Astrocyte (in vitro differentiated cells and primary cell): ENCODE measurements around the gene MIDN. TPM values are rescaled to one million over a fixed set of nuclear protein-coding genes. Genes with fewer than 3 reads are reported as not detected.

ENCODE experiments used
- DNase-seq: peaks from one replicate; pipeline ENCODE4 v3.0.0-alpha.2; 2010; ENCODE audit warnings: low read depth
- FAIRE-seq: peaks from 2 replicates; lab custom pipeline; 2011; peaks lifted over from hg19 to GRCh38; lab: Jason Lieb, UNC
- H2AFZ ChIP-seq: 2 replicates; pipeline ENCODE4 v1.6.0; 2012; ENCODE audit warnings: low read depth, low read length, inconsistent platforms
- H3K27ac ChIP-seq: 2 replicates; pipeline ENCODE4 v1.5.1; 2011; ENCODE audit warnings: low read depth, low read length, inconsistent platforms
- H3K27me3 ChIP-seq: 2 replicates; pipeline ENCODE4 v1.6.0; 2011; ENCODE audit warnings: low read length, inconsistent platforms; ENCODE audit not compliant: insufficient read depth
- H3K36me3 ChIP-seq: 2 replicates; pipeline ENCODE4 v1.5.1; 2011; ENCODE audit warnings: low read length, inconsistent platforms; ENCODE audit not compliant: insufficient read depth
- H3K4me1 ChIP-seq: 2 replicates; pipeline ENCODE4 v1.5.1; 2011; ENCODE audit warnings: low read length, inconsistent platforms; ENCODE audit not compliant: insufficient read depth
- H3K4me2 ChIP-seq: 2 replicates; pipeline ENCODE4 v1.6.0; 2012; ENCODE audit warnings: low read length, inconsistent platforms
- H3K4me3 ChIP-seq: 2 replicates; pipeline ENCODE4 v1.5.1; 2011; ENCODE audit warnings: low read depth, mild to moderate bottlenecking, low read length, inconsistent platforms; ENCODE audit not compliant: insufficient read depth
- H3K79me2 ChIP-seq: 2 replicates; pipeline ENCODE4 v1.6.0; 2012; ENCODE audit warnings: mild to moderate bottlenecking, low read length, inconsistent platforms; ENCODE audit not compliant: insufficient read depth
- H3K9ac ChIP-seq: 2 replicates; pipeline ENCODE4 v1.6.0; 2012; ENCODE audit warnings: mild to moderate bottlenecking, low read length, inconsistent platforms
- H3K9me3 ChIP-seq: 2 replicates; pipeline ENCODE4 v1.5.1; 2012; ENCODE audit warnings: low read depth, mild to moderate bottlenecking, low read length, inconsistent platforms; ENCODE audit not compliant: insufficient read depth
- H4K20me1 ChIP-seq: 2 replicates; pipeline ENCODE4 v1.6.0; 2012; ENCODE audit warnings: low read length, inconsistent platforms; ENCODE audit not compliant: insufficient read depth
- H3K27ac Mint-ChIP-seq: one replicate; pipeline ENCODE4 v1.8.0; 2021; ENCODE audit warnings: mild to moderate bottlenecking, mixed read lengths; ENCODE audit not compliant: unreplicated experiment
- H3K27me3 Mint-ChIP-seq: one replicate; pipeline ENCODE4 v1.8.0; 2021; ENCODE audit warnings: low read depth, mixed read lengths; ENCODE audit not compliant: unreplicated experiment
- H3K36me3 Mint-ChIP-seq: one replicate; pipeline ENCODE4 v1.8.0; 2021; ENCODE audit warnings: low read depth, mixed read lengths; ENCODE audit not compliant: unreplicated experiment
- H3K4me1 Mint-ChIP-seq: one replicate; pipeline ENCODE4 v1.8.0; 2021; ENCODE audit warnings: low read depth, mixed read lengths; ENCODE audit not compliant: unreplicated experiment
- H3K4me3 Mint-ChIP-seq: one replicate; pipeline ENCODE4 v1.8.0; 2021; ENCODE audit warnings: mild to moderate bottlenecking, moderate library complexity, mixed read lengths; ENCODE audit not compliant: unreplicated experiment
- H3K9me3 Mint-ChIP-seq: one replicate; pipeline ENCODE4 v1.8.0; 2021; ENCODE audit warnings: mild to moderate bottlenecking, mixed read lengths; ENCODE audit not compliant: unreplicated experiment
- EZH2 ChIP-seq: IDR thresholded peaks from 2 replicates; pipeline ENCODE4 v1.6.1; 2012; ENCODE audit warnings: mild to moderate bottlenecking, low read length, inconsistent platforms; ENCODE audit not compliant: insufficient read depth
- total RNA-seq: library from RNA; stranded (reverse); gene quantifications from 2 replicates; pipeline ENCODE4 v1.2.1, GENCODE V29; 2021
- TF ChIP-seq, protein P1 (sequence below): IDR thresholded peaks from 2 replicates; pipeline ENCODE4 v1.5.1; 2011; ENCODE audit warnings: low read depth, mild to moderate bottlenecking, inconsistent platforms, low read length, moderate library complexity; ENCODE audit not compliant: insufficient read depth

The MIDN gene
- total RNA-seq, 1 donor from 2014 or later = 141 TPM

DNA sequence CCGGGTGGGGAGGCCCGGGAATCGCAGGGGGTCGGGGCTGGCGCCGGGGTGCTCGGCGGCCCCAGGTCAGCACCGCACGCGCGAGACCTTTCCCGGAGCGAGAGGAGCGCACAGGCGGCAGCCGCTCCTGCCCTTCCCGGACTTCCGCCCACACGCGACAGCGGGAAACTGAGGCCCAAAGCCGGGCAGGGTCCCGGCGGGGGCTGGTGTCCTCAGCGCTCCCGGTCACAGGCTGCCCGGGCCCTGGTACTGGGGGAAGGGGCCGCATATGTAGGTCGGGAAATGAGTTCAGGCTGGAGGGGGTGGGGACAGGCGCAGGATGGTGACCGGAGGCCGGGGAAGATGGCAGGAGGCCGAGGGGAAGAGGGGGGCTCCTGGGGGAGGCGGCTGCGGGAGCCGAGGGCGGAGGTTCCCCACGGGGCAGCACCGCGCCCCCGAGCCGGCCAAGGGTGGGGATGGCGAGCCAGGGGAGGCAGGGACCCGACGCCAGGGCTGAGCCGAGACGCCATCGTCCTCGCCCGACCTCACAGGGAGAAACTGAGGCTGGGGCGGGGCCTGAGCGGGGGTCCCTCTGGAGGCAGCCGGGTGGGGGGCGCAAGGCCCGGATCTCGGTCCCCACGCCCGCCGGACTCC, 11.2 kb upstream of the MIDN start:
- no peak overlapping the region for H3K27ac Mint-ChIP-seq
- Histone ChIP-seq H3K4me2 (peak overlapping the region; percentile 97), H3K4me1 (peaks cover 32% of the 10 kb centered on the region), H3K27me3 (no peaks in the 10 kb centered on the region), H3K36me3 (peaks cover 3% of the 10 kb centered on the region), H3K79me2 (peaks cover 18% of the 10 kb centered on the region), H3K4me3 (peak overlapping the region; percentile 68), H4K20me1 (peaks cover 42% of the 10 kb centered on the region), H3K27ac (no peak overlapping the region), H3K9me3 (no peaks in the 10 kb centered on the region), H2AFZ (peak overlapping the region; percentile 9), H3K9ac (peak overlapping the region; percentile 79)
- no peak for TF ChIP-seq EZH2
- TF ChIP-seq, protein P1, sequence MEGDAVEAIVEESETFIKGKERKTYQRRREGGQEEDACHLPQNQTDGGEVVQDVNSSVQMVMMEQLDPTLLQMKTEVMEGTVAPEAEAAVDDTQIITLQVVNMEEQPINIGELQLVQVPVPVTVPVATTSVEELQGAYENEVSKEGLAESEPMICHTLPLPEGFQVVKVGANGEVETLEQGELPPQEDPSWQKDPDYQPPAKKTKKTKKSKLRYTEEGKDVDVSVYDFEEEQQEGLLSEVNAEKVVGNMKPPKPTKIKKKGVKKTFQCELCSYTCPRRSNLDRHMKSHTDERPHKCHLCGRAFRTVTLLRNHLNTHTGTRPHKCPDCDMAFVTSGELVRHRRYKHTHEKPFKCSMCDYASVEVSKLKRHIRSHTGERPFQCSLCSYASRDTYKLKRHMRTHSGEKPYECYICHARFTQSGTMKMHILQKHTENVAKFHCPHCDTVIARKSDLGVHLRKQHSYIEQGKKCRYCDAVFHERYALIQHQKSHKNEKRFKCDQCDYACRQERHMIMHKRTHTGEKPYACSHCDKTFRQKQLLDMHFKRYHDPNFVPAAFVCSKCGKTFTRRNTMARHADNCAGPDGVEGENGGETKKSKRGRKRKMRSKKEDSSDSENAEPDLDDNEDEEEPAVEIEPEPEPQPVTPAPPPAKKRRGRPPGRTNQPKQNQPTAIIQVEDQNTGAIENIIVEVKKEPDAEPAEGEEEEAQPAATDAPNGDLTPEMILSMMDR = no peak
- H3K4me1 Mint-ChIP-seq = peaks cover 10% of the 10 kb centered on the region
- no peak for FAIRE-seq
- H3K4me3 Mint-ChIP-seq = peak overlapping the region; percentile 80
- H3K27me3 Mint-ChIP-seq = no peaks in the 10 kb centered on the region
- H3K36me3 Mint-ChIP-seq = peaks cover 5% of the 10 kb centered on the region
- DNase-seq = no peak
- no peaks in the 10 kb centered on the region for H3K9me3 Mint-ChIP-seq

DNA sequence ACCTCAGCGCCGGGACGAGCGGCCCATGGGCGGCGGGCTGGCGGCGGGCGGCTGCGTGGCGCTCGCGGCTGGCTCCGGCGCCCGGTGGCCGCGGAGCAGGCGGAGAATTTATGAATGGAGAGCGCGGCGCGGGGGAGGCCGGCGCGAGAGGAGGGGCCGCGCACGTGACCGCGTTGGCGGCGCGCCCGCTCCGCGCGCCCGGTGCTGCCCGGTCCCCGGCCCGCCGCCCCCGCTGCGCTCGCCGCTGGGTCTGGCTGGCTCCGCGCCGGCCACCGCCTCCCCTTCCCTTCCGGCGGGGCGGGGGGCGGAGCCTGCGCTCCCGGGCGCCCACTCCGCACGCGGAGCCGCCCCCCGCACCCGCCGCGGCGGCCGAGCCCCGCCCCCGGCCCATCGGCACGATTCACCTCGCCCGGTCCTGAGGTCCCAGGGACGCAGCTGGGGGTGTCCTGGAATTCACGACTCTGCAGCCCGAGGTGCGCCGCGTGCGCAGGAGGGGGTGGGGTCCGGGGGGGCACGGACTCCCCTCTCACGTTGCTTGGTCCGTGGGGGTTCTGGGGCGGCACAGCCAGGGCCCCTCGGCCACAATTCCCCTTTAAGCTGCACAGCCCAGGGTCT, 10.5 kb upstream of the MIDN start, which contains the start of gene CBARP:
CBARP (minus strand) TSS at position 252 of the 615 bp plus-strand sequence. CDS start 1,905 bp downstream, outside the sequence.
- Histone ChIP-seq H3K9ac (peak within 1 kb of the TSS; percentile 79), H3K27me3 (no peaks in the 10 kb centered on the region), H3K4me3 (peak within 1 kb of the TSS; percentile 68), H3K9me3 (no peaks in the 10 kb centered on the region), H3K27ac (no peak within 1 kb of the TSS), H4K20me1 (peaks cover 41% of the 10 kb centered on the region), H3K4me2 (peak within 1 kb of the TSS; percentile 97), H3K79me2 (peaks cover 23% of the 10 kb centered on the region), H2AFZ (peak within 1 kb of the TSS; percentile 63), H3K36me3 (peaks cover 3% of the 10 kb centered on the region), H3K4me1 (peaks cover 30% of the 10 kb centered on the region)
- no peaks in the 10 kb centered on the region for H3K27me3 Mint-ChIP-seq
- no peak for FAIRE-seq
- peak within 1 kb of the TSS; percentile 77 for H3K27ac Mint-ChIP-seq
- no peak for DNase-seq
- peak within 1 kb of the TSS; percentile 81 for H3K4me3 Mint-ChIP-seq
- no peaks in the 10 kb centered on the region for H3K9me3 Mint-ChIP-seq
- no peaks in the 10 kb centered on the region for H3K36me3 Mint-ChIP-seq
- peaks cover 4% of the 10 kb centered on the region for H3K4me1 Mint-ChIP-seq
- TF ChIP-seq, protein P1 = no peak
- TF ChIP-seq EZH2 = no peak
